GM21737 (cell line): ENCODE measurements around the gene F2RL1.
"Not testable (repeated sequence)": the region's sequence is repeated elsewhere in the genome, so short reads cannot be mapped to it uniquely, and the experiment has no call there.

ENCODE experiments used
- ATAC-seq: cut with Tn5 transposase; IDR thresholded peaks from one replicate; pipeline ENCODE4 v1.9.1; 2021; ENCODE audit warnings: mild to moderate bottlenecking, moderate library complexity; ENCODE audit not compliant: unreplicated experiment

Gene F2RL1

DNA sequence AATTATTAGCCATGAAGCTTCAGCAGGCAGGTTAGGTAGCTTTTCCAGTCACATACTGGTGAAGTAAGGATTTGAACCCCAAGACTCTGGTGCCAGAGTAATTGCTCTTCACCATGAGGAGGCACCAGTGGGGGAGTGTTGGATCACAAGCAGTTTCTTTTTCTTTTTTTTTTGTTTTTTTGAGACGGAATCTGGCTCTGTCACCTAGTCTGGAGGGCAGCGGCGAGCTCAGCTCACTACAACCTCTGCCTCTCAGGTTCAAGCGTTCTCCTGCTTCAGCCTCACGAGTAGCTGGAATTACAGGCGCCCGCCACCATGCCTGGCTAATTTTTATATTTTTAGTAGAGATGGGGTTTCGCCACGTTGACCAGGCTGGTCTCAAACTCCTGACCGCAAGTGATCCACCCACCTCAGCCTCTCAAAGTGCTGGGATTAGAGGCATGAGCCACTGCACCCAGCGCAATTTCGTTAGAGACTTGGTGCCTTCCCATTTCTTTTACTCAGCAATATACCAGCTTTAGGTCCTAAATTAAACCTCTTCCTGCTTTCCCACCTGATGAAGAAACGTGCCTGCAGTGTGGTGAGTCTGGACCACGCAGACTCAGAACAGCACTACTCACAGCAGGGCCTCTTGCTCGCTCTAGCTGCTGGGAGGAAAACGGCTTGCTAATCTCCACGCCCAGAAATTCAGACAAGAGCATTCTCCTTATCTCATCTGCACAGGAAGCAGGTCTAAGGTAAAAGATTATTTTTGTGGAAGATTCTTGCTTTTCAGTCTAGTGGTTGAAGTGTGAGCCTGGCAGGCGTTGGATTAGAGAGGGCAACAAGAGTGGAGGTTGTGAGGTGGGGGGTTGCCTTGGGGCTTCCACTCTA lies 30.8 kb downstream of the F2RL1 start, which contains the start of gene S100Z:
TSS of gene S100Z (plus strand) at position 596 of the 873 bp plus-strand sequence. CDS start 25,346 bp downstream, outside the sequence.
- no peak for ATAC-seq

DNA sequence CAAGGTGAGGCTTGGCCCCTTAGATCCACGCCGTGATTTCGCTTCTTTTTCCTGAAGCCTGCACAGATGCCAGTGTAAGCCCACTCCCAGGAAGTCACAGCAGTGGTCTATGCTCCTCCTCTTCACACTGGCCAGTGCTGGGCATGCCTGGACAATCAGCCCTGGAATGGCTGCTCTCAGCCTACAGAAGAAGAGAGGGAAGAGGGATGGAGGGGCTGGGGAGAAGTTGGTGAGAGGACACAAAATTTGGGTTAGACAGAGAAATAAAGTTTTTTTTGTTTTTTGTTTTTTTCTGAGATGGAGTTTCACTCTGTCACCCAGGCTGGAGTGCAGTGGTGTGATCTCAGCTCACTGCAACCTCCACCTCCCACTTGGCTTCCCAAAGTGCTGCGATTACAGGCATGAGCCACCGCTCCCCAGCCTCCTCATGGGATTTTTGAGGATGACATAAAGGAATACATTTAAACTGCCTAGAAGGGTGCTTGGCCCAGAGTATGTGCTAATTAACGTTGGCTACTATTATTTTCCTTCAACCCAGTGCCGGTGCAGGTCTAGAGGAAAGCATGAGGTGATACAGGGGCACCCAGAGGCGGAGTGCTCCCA lies 31.8 kb downstream of the F2RL1 start:
- ATAC-seq = no peak

DNA sequence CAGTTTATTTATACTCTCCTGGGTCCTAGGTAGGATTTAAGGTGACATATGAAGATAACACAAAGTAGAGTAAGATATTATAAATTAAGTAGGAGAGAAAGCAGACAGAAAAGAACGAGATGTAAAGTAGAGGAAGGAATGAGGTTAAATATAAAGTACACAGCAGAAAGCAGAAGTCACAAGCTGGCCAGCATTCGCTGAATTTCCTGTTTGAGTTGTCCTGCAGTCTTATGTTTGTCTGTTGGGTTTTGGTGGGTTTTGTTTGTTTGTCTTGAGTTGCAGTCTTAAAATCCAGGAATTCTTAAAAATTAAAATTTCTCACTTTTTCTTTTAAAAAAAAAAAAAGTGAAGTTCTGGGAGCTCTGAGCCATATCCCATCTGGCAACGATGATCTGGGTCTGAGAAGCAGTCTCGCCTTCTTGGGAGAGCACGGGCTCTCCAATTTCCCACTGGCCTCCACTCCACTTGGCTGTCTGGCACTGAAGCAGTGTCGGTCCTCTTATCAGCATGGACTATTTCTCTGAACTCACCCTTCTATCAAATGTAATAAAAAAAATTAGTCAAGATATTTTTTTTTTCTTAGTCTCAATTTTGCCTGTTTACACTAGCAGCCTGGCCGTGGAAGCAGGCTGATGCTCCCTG lies 33.0 kb downstream of the F2RL1 start:
- no peak for ATAC-seq

DNA sequence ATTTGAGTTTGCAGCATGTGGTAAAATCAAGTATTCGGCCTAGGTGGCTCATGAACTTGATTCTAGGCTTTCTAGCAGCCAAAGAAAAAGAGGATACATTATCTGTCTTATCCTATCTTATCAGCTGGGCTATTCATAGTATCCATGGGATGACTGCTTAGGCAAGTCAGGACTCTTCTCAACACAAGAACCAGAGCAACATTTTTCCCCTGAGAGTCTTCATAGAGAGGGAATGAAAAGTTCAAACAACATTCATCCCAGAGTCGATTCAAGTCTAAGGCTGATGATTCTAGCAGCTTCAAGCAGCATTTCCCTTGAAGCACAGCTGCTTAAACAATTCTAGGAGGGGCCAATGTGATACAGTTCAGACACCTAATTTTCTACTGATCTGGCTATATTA lies 33.9 kb downstream of the F2RL1 start:
- ATAC-seq = no peak

DNA sequence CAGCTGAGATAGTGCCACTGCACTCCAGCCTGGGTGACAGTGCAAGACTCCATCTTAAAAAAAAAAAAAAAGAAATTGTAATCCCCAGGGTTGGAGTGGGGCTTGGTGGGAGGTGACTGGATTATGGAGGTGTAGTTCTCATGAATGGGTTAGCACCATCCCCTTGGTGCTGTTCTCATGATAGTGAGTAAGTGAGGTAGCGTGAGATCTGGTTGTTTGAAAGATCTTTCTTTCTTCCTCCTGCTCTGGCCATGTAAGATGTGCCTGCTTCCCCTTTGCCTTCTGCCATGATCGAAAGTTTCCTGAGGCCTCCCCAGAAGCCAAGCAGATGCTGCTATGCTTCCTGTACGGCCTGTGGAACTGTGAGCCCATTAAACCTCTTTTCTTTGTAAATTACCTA lies 34.9 kb downstream of the F2RL1 start:
- ATAC-seq = not testable (repeated sequence)

DNA sequence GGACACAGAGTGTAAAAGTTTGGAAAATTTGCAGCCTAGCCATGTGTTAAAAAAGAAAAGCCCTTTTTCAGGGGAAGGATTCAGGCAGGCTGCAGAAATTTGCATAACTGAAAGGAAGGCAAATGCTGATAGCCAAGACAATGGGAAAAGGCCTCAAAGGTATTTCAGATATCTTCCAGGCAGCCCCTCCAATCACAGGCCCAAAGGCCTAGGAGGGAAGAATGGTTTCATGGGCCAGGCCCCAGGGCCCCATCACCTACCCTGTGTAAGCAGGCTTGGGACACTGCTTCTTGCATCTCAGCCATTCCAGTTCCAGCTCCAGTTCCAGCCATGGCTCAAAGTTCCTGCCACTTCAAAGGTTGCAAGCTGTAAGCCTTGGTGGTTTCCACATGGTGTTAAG lies 35.8 kb downstream of the F2RL1 start:
- no peak for ATAC-seq

DNA sequence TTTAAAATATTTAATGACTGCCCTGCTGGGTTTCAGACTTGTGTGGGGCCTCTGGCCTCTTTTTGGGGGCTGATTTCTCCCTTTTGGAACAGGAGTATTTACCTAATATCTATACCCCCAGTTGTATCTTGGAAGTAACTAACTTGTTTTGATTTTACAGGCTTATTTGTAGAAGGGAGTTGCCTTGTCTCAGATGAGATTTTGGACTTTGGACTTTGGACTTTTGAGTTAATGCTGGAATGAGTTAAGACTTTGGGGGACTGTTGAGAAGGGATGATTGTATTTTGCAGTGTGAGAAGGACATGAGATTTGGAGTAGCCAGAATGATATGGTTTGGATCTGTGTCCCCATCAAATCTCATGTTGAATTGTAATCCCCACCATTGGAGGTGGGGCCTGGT lies 36.7 kb downstream of the F2RL1 start:
- ATAC-seq = not testable (repeated sequence)

DNA sequence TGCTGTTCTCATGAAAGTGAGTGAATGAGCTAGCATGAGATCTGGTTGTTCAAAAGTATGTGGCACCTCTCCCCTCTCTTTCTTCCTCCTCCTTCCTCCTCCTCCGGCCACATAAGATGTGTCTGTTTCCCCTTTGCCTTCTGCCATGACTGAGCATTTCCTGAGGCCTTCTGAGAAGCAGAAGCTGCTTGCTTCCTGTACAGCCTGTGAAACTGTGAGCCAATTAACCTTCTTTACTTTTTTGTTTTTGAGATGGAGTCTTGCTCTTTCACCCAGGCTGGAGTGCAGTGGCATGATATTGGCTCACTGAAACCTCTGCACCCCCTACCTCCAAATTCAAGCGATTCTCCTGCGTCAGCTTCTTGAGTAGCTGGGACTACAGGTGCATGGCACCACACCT lies 37.1 kb downstream of the F2RL1 start:
- ATAC-seq = peak; percentile 62

DNA sequence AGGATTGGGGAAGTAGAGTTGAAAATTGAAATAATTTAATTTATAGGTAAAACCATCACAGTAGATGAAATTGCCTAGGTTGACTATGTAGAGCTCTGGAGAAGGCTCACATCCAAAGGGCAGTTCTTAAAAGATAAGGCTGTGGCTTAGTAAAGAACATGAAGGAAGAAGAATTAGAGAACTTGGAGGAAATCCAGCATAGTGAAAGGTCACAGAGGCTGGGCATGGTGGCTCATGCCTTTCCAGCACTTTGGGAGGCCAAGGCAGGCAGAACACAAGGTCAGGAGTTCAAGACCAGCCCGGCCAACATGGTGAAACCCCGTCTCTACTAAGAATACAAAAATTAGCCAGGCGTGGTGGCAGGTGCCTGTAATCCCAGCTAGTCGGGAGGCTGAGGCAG lies 38.0 kb downstream of the F2RL1 start:
- not testable (repeated sequence) for ATAC-seq

DNA sequence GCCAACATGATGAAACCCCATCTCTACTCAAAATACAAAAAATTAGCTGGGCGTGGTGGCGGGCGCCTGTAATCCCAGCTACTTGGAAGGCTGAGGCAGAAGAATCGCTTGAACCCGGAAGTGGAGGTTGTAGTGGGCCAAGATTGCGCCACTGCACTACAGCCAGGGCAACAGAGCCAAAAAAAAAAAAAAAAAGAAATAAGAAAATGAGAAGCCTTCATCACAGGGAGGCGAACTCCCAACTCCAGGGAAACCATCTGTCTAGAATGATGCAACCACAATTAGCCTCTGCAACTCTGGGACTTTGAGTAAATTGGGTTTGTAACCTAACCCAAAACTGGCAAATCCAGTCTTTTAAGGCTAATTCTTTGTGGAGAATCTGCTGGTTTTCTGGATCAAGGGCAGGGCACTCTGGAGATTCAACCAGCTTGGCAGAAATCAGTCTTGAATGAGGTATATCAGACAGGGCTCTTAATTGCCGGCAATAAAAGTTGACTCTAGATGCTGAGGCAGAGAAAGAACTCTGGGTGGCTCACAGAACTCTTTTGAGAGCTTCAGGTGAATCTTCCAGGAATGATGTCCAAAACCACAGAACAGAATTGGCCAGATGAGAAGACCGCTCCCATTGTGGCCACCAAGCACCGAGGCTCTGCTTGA lies 40.9 kb downstream of the F2RL1 start:
- no peak for ATAC-seq

DNA sequence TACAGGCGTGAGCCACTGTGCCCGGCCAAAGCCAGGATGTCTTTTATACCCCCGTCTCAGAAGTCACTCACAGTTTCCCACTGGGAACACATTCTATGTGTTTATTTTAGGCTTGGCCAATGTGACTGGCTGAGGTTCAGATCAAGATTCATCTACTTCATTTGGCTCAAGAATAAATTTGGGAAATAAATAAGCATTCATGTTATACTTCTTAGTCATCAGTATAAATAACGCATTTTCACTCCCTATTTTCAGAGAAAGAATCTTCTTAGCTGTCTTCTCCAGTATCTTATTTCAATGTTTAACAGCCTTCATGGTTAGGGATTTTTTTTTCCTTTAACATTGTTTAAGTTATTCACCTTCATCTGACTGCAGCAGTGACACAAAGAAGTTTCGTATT lies 42.8 kb downstream of the F2RL1 start:
- ATAC-seq = no peak

DNA sequence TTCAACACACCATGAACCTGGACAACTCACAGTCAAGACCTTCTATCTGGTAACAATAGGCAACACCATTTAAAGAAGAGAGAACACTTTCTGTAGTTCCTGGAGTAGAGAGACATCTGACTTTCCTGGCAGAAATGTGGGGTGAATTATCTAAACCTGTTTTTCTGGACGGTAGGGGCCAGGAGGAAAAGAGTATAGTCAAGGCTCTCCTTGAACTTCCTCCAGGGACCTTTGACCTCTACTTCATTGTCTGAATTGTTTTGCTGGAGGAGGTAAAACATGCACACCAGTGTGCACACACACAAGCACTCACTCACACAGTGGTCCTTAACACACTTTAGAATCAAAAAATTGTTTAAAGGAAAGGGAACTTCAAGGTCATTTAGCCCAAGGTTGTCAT lies 44.2 kb downstream of the F2RL1 start:
- no peak for ATAC-seq

DNA sequence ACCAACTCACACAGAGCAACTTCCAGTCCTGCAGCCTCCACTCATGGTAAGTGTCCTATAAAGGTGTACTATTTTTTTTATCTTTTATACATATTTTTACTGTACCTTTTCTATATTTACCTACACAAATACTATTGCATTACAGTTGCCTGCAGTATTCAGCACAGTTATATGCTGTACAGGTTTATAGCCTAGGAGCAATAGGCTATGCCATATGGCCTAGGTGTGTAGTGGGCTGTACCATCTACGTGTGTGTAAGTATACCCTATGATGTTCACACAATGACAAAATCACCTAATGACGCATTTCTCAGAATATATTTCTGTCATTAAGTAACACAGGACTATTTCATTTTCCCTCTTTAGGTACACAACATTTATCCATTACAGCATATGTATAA lies 47.7 kb downstream of the F2RL1 start:
- no peak for ATAC-seq

DNA sequence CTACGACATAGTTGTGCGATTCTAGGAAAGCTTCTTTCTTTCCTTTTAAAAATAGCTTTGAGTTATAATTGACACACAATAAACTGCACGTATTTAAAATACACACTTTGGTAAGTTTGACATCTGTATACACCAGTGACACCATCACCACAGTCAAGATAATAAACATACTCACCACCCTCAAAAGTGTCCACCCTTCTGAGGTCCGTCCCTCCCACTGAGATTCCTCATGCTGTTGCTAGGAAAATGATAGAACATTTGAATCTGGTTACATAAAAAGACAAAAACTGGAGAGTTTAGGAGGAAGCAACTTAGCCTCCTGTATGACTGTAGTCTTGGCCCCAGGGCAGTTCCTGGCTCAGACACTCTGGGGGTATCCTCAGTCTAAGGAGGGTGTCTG lies 48.2 kb downstream of the F2RL1 start:
- no peak for ATAC-seq

DNA sequence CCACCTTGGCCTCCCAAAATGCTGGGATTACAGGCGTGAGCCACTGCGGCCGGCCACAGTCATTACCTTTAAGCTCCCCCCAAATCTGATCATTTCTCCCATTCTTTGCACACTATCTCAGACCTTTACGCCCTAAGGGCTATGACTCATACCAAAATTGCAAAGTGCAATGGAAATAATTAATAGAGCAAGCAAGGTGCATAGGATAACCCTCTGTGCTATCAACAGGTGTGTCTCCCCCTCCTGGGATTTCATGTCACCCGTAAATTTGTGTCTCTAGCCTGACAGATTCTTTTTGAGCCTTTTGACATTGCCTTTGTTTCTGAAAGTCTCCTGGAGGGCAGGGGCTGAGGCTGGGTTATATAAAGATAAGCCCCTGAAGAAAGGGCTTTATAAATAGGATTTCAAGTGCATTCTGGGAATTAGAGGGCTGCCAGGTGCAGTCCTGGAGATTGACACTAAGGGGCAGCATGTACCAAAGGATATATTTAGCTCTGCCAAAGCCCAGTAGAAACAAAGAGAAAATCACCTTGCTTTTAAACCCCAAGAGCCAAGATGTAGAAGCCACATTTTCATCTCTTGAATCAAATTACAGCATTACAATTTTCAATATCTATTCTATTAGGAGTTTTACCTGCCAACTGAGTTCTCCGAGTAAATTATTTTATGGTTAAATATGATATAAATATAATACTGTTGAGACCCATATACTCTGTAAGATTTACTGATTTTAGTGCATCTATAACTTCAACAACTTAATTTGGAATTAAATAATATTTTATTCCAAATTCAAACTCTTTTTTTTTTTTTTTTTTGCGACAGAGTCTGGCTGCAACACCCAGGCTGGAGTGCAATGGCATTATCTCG lies 49.2 kb downstream of the F2RL1 start:
- no peak for ATAC-seq

DNA sequence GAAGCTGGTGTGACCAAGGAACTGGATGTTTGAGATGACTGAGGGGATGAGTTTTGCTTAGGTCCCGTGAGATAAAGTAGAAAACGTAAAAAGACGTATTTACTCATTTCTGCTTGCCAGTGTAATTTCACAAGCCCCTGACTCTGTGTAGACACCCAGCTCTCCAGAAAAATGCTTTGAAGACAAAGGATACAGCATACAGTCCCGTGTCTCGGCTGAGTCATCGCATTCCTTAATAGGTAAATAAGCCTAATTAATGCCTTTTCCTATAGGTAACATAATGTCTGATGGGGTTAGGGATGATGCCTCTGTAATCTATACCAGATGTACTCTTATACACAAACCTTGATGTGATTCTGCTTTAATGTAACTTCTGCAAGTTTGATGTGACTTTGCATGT lies 51.2 kb downstream of the F2RL1 start:
- ATAC-seq = no peak

DNA sequence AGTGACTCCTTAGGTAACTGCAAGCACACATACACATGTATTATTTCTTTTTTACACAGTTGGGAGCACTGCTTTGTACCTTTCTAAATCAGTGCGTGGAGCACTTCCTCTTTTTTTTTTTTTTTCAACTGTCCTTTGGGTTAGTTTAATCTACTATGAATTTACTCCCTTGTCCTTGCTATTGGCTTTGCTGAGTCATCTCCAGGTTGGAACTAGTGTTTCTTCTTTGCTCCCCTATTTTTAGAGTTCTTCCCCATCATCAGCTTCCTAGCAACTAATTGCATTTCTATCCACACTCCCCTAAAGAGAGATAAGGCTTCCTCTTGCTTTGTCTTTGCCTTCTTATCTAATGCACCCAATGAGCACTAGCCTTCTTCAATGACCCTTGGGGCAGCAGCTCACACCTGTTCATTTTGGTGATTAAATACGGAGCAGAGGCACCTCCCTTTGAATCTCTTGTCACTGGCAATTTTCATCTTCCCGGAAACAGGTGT lies 55.3 kb downstream of the F2RL1 start:
- no peak for ATAC-seq
